ENCODE measurements around the gene GRK5. TPM values are rescaled to one million over a fixed set of nuclear protein-coding genes. Genes with fewer than 3 reads are reported as not detected.

GRK5 gene
- total RNA-seq, 3 donors from 2014 or later (not counting 1 experiment from before 2014, with no cell fraction given) = 37.6 to 54.3 (median 47.9) TPM

DNA sequence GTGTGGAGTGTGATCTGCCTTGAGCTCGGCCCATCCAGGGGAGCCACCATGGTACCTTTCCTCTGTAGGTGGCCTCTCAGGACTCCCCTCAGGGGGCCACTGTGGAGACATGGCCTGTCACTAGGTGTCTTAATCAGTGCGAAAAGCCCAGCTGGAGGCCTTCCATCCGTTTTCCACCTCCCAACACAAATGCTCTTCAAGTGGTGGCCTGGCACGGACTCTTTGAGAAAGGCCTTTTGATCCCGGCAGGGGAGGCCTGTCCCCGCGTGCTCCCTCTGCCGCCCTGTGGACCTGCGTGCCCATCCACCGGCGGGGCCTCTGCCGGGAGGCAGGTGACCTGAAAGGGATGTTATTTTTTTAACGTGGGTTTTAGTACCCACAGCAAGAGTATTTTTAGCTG lies 185.6 kb downstream of the GRK5 start:
- H3K4me3 Mint-ChIP-seq = no peak overlapping the region
- 84% methylated on average over 13 of the region's 13 CpGs for WGBS (ENCODE audit: insufficient coverage)
- intact Hi-C loops (cut with micrococcal nuclease) = no loop called here
- no peaks in the 10 kb centered on the region for H3K27me3 Mint-ChIP-seq (ENCODE audit: low read depth in 2 of 2)
- no peak overlapping the region for H3K27ac ChIP-seq (ENCODE audit: low read length)
- ATAC-seq (no peak), DNase-seq (no peak)
- peak overlapping the region in 1 of 2 donors; percentile 88 for H3K27ac Mint-ChIP-seq
- no peaks in the 10 kb centered on the region for H3K36me3 Mint-ChIP-seq
- TF ChIP-seq, protein P1, sequence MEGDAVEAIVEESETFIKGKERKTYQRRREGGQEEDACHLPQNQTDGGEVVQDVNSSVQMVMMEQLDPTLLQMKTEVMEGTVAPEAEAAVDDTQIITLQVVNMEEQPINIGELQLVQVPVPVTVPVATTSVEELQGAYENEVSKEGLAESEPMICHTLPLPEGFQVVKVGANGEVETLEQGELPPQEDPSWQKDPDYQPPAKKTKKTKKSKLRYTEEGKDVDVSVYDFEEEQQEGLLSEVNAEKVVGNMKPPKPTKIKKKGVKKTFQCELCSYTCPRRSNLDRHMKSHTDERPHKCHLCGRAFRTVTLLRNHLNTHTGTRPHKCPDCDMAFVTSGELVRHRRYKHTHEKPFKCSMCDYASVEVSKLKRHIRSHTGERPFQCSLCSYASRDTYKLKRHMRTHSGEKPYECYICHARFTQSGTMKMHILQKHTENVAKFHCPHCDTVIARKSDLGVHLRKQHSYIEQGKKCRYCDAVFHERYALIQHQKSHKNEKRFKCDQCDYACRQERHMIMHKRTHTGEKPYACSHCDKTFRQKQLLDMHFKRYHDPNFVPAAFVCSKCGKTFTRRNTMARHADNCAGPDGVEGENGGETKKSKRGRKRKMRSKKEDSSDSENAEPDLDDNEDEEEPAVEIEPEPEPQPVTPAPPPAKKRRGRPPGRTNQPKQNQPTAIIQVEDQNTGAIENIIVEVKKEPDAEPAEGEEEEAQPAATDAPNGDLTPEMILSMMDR (IDR thresholded peaks at IDR 0.05) = no peak
- H3K4me1 Mint-ChIP-seq = peaks cover 27 to 45% of the 10 kb centered on the region in 2 donors
- H3K9me3 Mint-ChIP-seq = no peaks in the 10 kb centered on the region
- no peak overlapping the region for H3K4me3 ChIP-seq (ENCODE audit: low read length)
- peaks cover 31% of the 10 kb centered on the region for H3K4me1 ChIP-seq (ENCODE audit: control insufficient read depth, insufficient read depth, low read length)
- H3K9me3 ChIP-seq (ENCODE audit: control insufficient read depth, insufficient read depth, low read length) = no peaks in the 10 kb centered on the region
- no peaks in the 10 kb centered on the region for H3K36me3 ChIP-seq (ENCODE audit: control insufficient read depth, insufficient read depth, low read length)
- H3K27me3 ChIP-seq (ENCODE audit: control insufficient read depth, insufficient read depth, low read length) = no peaks in the 10 kb centered on the region

- H3K27me3 ChIP-seq (ENCODE audit: control insufficient read depth, insufficient read depth, low read length) = no peaks in the 10 kb centered on the region
- ATAC-seq (no peak), DNase-seq (no peak)
- H3K9me3 Mint-ChIP-seq = no peaks in the 10 kb centered on the region
- H3K4me3 ChIP-seq (ENCODE audit: low read length) = no peak overlapping the region
- no peaks in the 10 kb centered on the region for H3K36me3 ChIP-seq (ENCODE audit: control insufficient read depth, insufficient read depth, low read length)
- 97% methylated on average over 10 of the region's 11 CpGs for WGBS (ENCODE audit: insufficient coverage)
- H3K36me3 Mint-ChIP-seq = no peaks in the 10 kb centered on the region
- no peak overlapping the region for H3K27ac ChIP-seq (ENCODE audit: low read length)
- intact Hi-C loops (cut with micrococcal nuclease) = no loop called here
- H3K27me3 Mint-ChIP-seq (ENCODE audit: low read depth in 2 of 2) = no peaks in the 10 kb centered on the region
- peak overlapping the region; percentile 49 to 88 for H3K27ac Mint-ChIP-seq
- TF ChIP-seq, protein P1 (IDR thresholded peaks at IDR 0.05) = no peak
- peaks cover 31% of the 10 kb centered on the region for H3K4me1 ChIP-seq (ENCODE audit: control insufficient read depth, insufficient read depth, low read length)
- H3K9me3 ChIP-seq (ENCODE audit: control insufficient read depth, insufficient read depth, low read length) = no peaks in the 10 kb centered on the region
- H3K4me1 Mint-ChIP-seq = peaks cover 27 to 45% of the 10 kb centered on the region in 2 donors
- no peak overlapping the region for H3K4me3 Mint-ChIP-seq
Observed at GRCh38 chr10:119393421-119393820, 186.1 kb downstream of the GRK5 start.

DNA sequence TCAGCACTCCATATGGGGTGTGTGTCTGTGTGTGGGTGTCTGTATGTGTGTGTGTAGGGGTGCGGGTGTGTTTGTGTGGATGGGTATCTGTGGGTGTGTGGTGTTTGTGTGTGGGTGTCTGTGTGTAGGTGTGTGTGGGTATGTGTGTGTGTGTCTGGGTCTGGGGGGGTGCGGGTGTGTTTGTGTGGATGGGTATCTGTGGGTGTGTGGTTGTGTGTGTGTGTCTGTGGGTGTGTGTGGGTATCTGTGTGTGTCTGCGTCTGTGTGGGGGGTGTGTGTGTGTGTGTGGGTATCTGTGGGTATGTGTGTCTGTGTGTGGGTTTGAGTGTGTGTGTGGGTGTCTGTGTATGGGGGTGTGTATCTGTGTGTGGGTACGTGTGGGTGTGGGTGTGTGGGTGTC lies 186.5 kb downstream of the GRK5 start:
- H3K27ac Mint-ChIP-seq = peak overlapping the region; percentile 49 to 88

More for the DNA sequence above, 186.5 kb downstream of the GRK5 start:
- H3K4me3 Mint-ChIP-seq = no peak overlapping the region
- Histone ChIP-seq H3K27me3 (ENCODE audit: control insufficient read depth, insufficient read depth, low read length) (no peaks in the 10 kb centered on the region), H3K27ac (ENCODE audit: low read length) (no peak overlapping the region), H3K36me3 (ENCODE audit: control insufficient read depth, insufficient read depth, low read length) (no peaks in the 10 kb centered on the region), H3K4me3 (ENCODE audit: low read length) (no peak overlapping the region), H3K4me1 (ENCODE audit: control insufficient read depth, insufficient read depth, low read length) (peaks cover 31% of the 10 kb centered on the region), H3K9me3 (ENCODE audit: control insufficient read depth, insufficient read depth, low read length) (no peaks in the 10 kb centered on the region)
- no peaks in the 10 kb centered on the region for H3K36me3 Mint-ChIP-seq
- H3K9me3 Mint-ChIP-seq = no peaks in the 10 kb centered on the region
- intact Hi-C loops (cut with micrococcal nuclease) = no loop called here
- 78% methylated on average over 4 of the region's 4 CpGs for WGBS (ENCODE audit: insufficient coverage)
- H3K4me1 Mint-ChIP-seq = peaks cover 27 to 45% of the 10 kb centered on the region in 2 donors
- ATAC-seq (no peak), DNase-seq (no peak)
- TF ChIP-seq, protein P1 (IDR thresholded peaks at IDR 0.05) = no peak
- no peaks in the 10 kb centered on the region for H3K27me3 Mint-ChIP-seq (ENCODE audit: low read depth in 2 of 2)

Measured in natural killer cell (primary cell).